Measurements from ENCODE around the gene STAG1. TPM values are rescaled to one million over a fixed set of nuclear protein-coding genes. Genes with fewer than 3 reads are reported as not detected.

Gene STAG1
- total and polyA plus RNA-seq, 9 of the 15 experiments (the other 6 are each of a cell fraction or from before 2014, with no cell fraction given): 2.7 to 17.7 (median 8.8) TPM

- H3K79me2 ChIP-seq (ENCODE audit: control insufficient read depth, insufficient read depth, low read length): no peaks in the 10 kb centered on the region
- POLR2A ChIA-PET: interaction anchor here (0.6 kb wide), 1 partner anchor 18 kb away, joined by 4 read pairs; no protein-coding TSS in a partner anchor
- FAIRE-seq (no peak), ATAC-seq (no peak), DNase-seq (ENCODE audit: extremely low read depth in 1 of 4, low spot score in 3 of 4) (no peak)
- peaks cover 2% of the 10 kb centered on the region; the same call in 1 of the 3 replicates for H3K36me3 ChIP-seq (ENCODE audit: control insufficient read depth, insufficient read depth, low read length)
- no peaks in the 10 kb centered on the region for H3K27me3 ChIP-seq (ENCODE audit: control insufficient read depth in 2 of 2, insufficient read depth in 2 of 2, low read length in 2 of 2)
- H3K9ac ChIP-seq (ENCODE audit: insufficient read depth in 1 of 2, low read depth in 2 of 2, low read length in 2 of 2): no peak overlapping the region
- intact Hi-C loops (cut with micrococcal nuclease): no loop called here
- H3K4me1 ChIP-seq (replicated peaks in 1 of 2; ENCODE audit: control insufficient read depth in 2 of 2, insufficient read depth in 2 of 2, low read length in 2 of 2): no peaks in the 10 kb centered on the region
- no peak overlapping the region for H3K27ac ChIP-seq (ENCODE audit: extremely low read depth, low read depth, low read length)
- H3K4me2 ChIP-seq (ENCODE audit: insufficient read depth, low read length): no peak overlapping the region
- H4K20me1 ChIP-seq (replicated peaks; ENCODE audit: control insufficient read depth, insufficient read depth, low read length): no peaks in the 10 kb centered on the region
- WGBS (ENCODE audit: insufficient coverage, low coverage, missing lambda C conversion rate): 65% methylated on average over 4 of the region's 4 CpGs
- H2AFZ ChIP-seq (ENCODE audit: low read depth, low read length): no peak overlapping the region
- in situ Hi-C loops (cut with MboI): no loop called here
- no peak overlapping the region for H3K4me3 ChIP-seq
- H3K9me3 ChIP-seq (replicated peaks; ENCODE audit: control insufficient read depth, insufficient read depth, low read depth, low read length): no peaks in the 10 kb centered on the region; the same call in 1 of the 2 replicates
- BruUV-seq (replicated peaks): no TSS peak
- no peaks in the 10 kb centered on the region for H3K9me1 ChIP-seq (ENCODE audit: control insufficient read depth, insufficient read depth, low read length)
- CTCF ChIA-PET (ENCODE audit: low intra/inter-chr PET ratio): no interaction called here
- TF ChIP-seq ATF2 (CRISPR knock-in tag; IDR thresholded peaks at IDR 0.05) (no peak), LEF1 (IDR thresholded peaks at IDR 0.05) (no peak), CBX5 (IDR thresholded peaks at IDR 0.05; ENCODE audit: borderline replicate concordance, low read depth) (no peak)
Measured at GRCh38 chr3:136495213-136495612, 257.0 kb downstream of the STAG1 start.

- in situ Hi-C loops (cut with MboI) (no loop called here), intact Hi-C loops (cut with micrococcal nuclease) (no loop called here)
- no TSS peak for BruUV-seq (replicated peaks)
- H3K79me2 ChIP-seq (ENCODE audit: control insufficient read depth, insufficient read depth, low read length): no peaks in the 10 kb centered on the region
- H3K27me3 ChIP-seq (ENCODE audit: control insufficient read depth in 2 of 2, insufficient read depth in 2 of 2, low read length in 2 of 2): no peaks in the 10 kb centered on the region
- ATAC-seq: no peak
- no peak overlapping the region for H3K4me3 ChIP-seq
- no peak overlapping the region for H3K9ac ChIP-seq (ENCODE audit: insufficient read depth in 1 of 2, low read depth in 2 of 2, low read length in 2 of 2)
- no peak for DNase-seq (ENCODE audit: extremely low read depth in 1 of 4, low spot score in 3 of 4)
- ChIA-PET CTCF (ENCODE audit: low intra/inter-chr PET ratio) (no interaction called here), POLR2A (no interaction called here)
- no peaks in the 10 kb centered on the region for H3K36me3 ChIP-seq (ENCODE audit: control insufficient read depth, insufficient read depth, low read length)
- no peak overlapping the region for H2AFZ ChIP-seq (ENCODE audit: low read depth, low read length)
- H3K9me1 ChIP-seq (ENCODE audit: control insufficient read depth, insufficient read depth, low read length): no peaks in the 10 kb centered on the region
- H3K4me2 ChIP-seq (ENCODE audit: insufficient read depth, low read length): no peak overlapping the region
- H3K27ac ChIP-seq (ENCODE audit: extremely low read depth, low read depth, low read length): no peak overlapping the region
- 93% methylated on average over 4 of the region's 4 CpGs for WGBS (ENCODE audit: insufficient coverage, low coverage, missing lambda C conversion rate)
- no peaks in the 10 kb centered on the region for H3K4me1 ChIP-seq (replicated peaks in 1 of 2; ENCODE audit: control insufficient read depth in 2 of 2, insufficient read depth in 2 of 2, low read length in 2 of 2)
- H3K9me3 ChIP-seq (replicated peaks; ENCODE audit: control insufficient read depth, insufficient read depth, low read depth, low read length): no peaks in the 10 kb centered on the region; the same call in 1 of the 2 replicates
- no peaks in the 10 kb centered on the region for H4K20me1 ChIP-seq (replicated peaks; ENCODE audit: control insufficient read depth, insufficient read depth, low read length)
- FAIRE-seq: no peak
- no peak for TF ChIP-seq MXI1 (IDR thresholded peaks at IDR 0.05; ENCODE audit: low read depth, low read length)
- TF ChIP-seq PCBP2 (IDR thresholded peaks at IDR 0.05; ENCODE audit: low read depth, low read length, poor library complexity, severe bottlenecking): no peak
- no peak for TF ChIP-seq JUNB (CRISPR knock-in tag; conservative IDR thresholded peaks at IDR 0.05)
- no peak for TF ChIP-seq GATAD2A (IDR thresholded peaks at IDR 0.05)
- TF ChIP-seq MED1 (CRISPR knock-in tag; IDR thresholded peaks at IDR 0.05; ENCODE audit: borderline replicate concordance): no peak
- no peak for TF ChIP-seq SNAPC5 (CRISPR knock-in tag; IDR thresholded peaks at IDR 0.05)
- no peak for TF ChIP-seq ZNF76 (CRISPR knock-in tag; IDR thresholded peaks at IDR 0.05; ENCODE audit: borderline replicate concordance)
- TF ChIP-seq CREB3 (tag; conservative IDR thresholded peaks at IDR 0.05; ENCODE audit: low read depth): no peak
- no peak for TF ChIP-seq ZNF644 (tag; IDR thresholded peaks at IDR 0.05; ENCODE audit: low read depth)
Measured at GRCh38 chr3:136490646-136491405, 261.4 kb downstream of the STAG1 start.

Measured in K562 (cell line).